Thyroid gland (tissue), 4 donors: ENCODE measurements around the gene TKFC.

Experiments used
- POLR2A ChIP-seq, 2 donors: fragments of 450-650 bp; IDR thresholded peaks; one replicate each; pipeline ENCODE4 v1.6.1; 2017; ENCODE audit warnings: antibody characterized with exemption in 2 of 2, mild to moderate bottlenecking in 2 of 2, moderate library complexity in 1 of 2
- TF ChIP-seq, protein P1 (sequence below), 6 experiments: fragments of 200-600 bp in 3 of 6; fragments of 450-650 bp in 3 of 6; sonication (generic) in 3 of 6; IDR thresholded peaks; one replicate each; pipeline ENCODE4 v1.5.1; 2016 to 2019; ENCODE audit warnings: antibody characterized with exemption in 6 of 6, mild to moderate bottlenecking in 2 of 6, inconsistent platforms in 1 of 6, moderate library complexity in 1 of 6

DNA sequence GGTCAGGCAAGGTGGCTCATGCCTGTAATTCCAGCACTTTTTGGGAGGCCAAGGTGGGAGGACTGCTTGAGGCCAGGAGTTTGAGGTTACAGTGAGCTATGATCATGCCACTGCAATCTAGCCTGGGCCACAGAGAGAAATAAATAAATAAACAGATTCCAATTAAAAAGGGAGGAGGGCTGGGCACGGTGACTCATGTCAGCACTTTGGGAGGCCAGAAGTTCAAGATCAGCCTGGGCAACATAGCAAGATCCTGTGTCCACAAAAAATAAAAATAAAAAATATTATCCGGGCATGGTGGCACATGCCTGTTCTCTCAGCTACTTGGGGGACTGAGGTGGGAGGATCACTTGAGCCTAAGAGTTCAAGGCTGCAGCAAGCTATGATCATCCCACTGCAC lies 21.2 kb downstream of the TKFC start:
- TF ChIP-seq, protein P1, sequence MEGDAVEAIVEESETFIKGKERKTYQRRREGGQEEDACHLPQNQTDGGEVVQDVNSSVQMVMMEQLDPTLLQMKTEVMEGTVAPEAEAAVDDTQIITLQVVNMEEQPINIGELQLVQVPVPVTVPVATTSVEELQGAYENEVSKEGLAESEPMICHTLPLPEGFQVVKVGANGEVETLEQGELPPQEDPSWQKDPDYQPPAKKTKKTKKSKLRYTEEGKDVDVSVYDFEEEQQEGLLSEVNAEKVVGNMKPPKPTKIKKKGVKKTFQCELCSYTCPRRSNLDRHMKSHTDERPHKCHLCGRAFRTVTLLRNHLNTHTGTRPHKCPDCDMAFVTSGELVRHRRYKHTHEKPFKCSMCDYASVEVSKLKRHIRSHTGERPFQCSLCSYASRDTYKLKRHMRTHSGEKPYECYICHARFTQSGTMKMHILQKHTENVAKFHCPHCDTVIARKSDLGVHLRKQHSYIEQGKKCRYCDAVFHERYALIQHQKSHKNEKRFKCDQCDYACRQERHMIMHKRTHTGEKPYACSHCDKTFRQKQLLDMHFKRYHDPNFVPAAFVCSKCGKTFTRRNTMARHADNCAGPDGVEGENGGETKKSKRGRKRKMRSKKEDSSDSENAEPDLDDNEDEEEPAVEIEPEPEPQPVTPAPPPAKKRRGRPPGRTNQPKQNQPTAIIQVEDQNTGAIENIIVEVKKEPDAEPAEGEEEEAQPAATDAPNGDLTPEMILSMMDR (IDR thresholded peaks at IDR 0.05): no peak
- no peak for TF ChIP-seq POLR2A (IDR thresholded peaks at IDR 0.05)
